MCF 10A (cell line): ENCODE results near the gene CPNE6. TPM values are rescaled to one million over a fixed set of nuclear protein-coding genes. Genes with fewer than 3 reads are reported as not detected.
"Not testable (repeated sequence)": the region's sequence is repeated elsewhere in the genome, so short reads cannot be mapped to it uniquely, and the experiment has no call there.

Experiments
- BruUV-seq: library from RNA; stranded (reverse); fragments of 400-500 nt; replicated peaks from 2 replicates; lab custom pipeline; 2021; lab: Mats Ljungman, UMichigan
- CTCF ChIA-PET: fragments of 300-600 bp; sonication (Branson Sonifier 250); formaldehyde crosslinking; extraction: SDS; loops from one replicate; lab custom pipeline; 2021; ENCODE audit warnings: antibody characterized with exemption, inconsistent platforms; lab: Yijun Ruan, JAX
- POLR2A ChIA-PET: fragments of 300-600, 350-650 bp; sonication (Branson Sonifier 250); formaldehyde crosslinking; extraction: SDS; loops from one replicate; lab custom pipeline; 2020; ENCODE audit warnings: antibody characterized with exemption, inconsistent platforms; lab: Yijun Ruan, JAX
- DNase-seq: peaks from one replicate; pipeline ENCODE4 v3.0.0-alpha.2; 2018; ENCODE audit not compliant: unreplicated experiment
- H3K27ac Mint-ChIP-seq: one replicate; pipeline ENCODE4 v1.8.0; 2022; ENCODE audit warnings: mild to moderate bottlenecking, low read depth, mixed read lengths; ENCODE audit not compliant: unreplicated experiment
- H3K27me3 Mint-ChIP-seq: one replicate; pipeline ENCODE4 v1.8.0; 2022; ENCODE audit warnings: mixed read lengths; ENCODE audit not compliant: insufficient read depth, unreplicated experiment
- H3K36me3 Mint-ChIP-seq: one replicate; pipeline ENCODE4 v1.8.0; 2022; ENCODE audit warnings: mild to moderate bottlenecking, moderate library complexity, mixed read lengths; ENCODE audit not compliant: insufficient read depth, unreplicated experiment
- H3K4me1 Mint-ChIP-seq: one replicate; pipeline ENCODE4 v1.8.0; 2022; ENCODE audit warnings: mixed read lengths; ENCODE audit not compliant: insufficient read depth, unreplicated experiment
- H3K4me3 Mint-ChIP-seq: one replicate; pipeline ENCODE4 v1.8.0; 2022; ENCODE audit warnings: mild to moderate bottlenecking, moderate library complexity, mixed read lengths; ENCODE audit not compliant: unreplicated experiment
- H3K9me3 Mint-ChIP-seq: one replicate; pipeline ENCODE4 v1.8.0; 2022; ENCODE audit warnings: mixed read lengths; ENCODE audit not compliant: unreplicated experiment
- intact Hi-C: fragments of 100-400 bp; cut with micrococcal nuclease; formaldehyde crosslinking; loops from 2 replicates; pipeline ENCODE4 v1.14.1; 2022
- total RNA-seq: library from RNA; stranded (reverse); gene quantifications from 2 replicates; pipeline ENCODE4 v1.2.3, GENCODE V29; 2022
- TF ChIP-seq, protein P1 (sequence below): fragments of 200-600 bp; IDR thresholded peaks from one replicate; pipeline ENCODE4 v1.8.0; 2022; ENCODE audit warnings: antibody characterized with exemption, mild to moderate bottlenecking; ENCODE audit not compliant: unreplicated experiment

CPNE6 gene
- total RNA-seq, 1 experiment from 2014 or later, result not detected

DNA sequence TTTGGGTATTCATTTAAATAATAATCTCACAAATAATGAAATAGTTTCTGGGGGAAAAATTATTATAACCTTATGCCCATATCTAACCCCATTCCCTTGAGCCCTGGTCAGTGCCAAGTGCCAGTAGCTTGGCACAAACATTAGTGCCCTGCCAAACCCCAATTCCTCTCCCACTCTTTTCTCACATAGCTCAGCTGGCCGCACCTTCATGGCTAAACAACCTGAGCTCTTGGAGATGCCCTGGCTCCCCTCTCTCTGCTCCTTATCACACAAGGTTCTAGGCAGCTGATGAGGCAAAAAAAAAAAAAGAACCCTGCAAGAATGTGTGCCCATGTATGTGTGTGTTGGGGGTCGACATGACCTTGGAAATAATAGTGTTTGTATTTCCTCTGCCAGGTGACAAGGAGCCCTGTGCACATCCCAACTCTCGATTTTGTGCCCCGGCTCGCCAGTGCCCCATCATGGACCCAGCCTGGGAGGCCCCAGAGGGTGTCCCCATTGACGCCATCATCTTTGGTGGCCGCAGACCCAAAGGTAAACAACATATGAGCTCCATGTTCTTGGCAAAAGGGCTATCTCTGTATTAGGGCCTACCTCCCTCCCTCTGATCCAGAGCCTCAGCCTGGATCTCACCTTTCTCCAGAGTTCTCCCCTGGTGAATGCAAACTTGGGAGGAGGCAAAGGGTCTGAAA, 31.1 kb downstream of the CPNE6 start:
- TF ChIP-seq, protein P1, sequence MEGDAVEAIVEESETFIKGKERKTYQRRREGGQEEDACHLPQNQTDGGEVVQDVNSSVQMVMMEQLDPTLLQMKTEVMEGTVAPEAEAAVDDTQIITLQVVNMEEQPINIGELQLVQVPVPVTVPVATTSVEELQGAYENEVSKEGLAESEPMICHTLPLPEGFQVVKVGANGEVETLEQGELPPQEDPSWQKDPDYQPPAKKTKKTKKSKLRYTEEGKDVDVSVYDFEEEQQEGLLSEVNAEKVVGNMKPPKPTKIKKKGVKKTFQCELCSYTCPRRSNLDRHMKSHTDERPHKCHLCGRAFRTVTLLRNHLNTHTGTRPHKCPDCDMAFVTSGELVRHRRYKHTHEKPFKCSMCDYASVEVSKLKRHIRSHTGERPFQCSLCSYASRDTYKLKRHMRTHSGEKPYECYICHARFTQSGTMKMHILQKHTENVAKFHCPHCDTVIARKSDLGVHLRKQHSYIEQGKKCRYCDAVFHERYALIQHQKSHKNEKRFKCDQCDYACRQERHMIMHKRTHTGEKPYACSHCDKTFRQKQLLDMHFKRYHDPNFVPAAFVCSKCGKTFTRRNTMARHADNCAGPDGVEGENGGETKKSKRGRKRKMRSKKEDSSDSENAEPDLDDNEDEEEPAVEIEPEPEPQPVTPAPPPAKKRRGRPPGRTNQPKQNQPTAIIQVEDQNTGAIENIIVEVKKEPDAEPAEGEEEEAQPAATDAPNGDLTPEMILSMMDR, result no peak
- no peaks in the 10 kb centered on the region for H3K27me3 Mint-ChIP-seq
- no peak overlapping the region for H3K4me3 Mint-ChIP-seq
- POLR2A ChIA-PET, result interaction anchor here (0.5 to 1.1 kb wide), 4 partner anchors 9 to 78 kb away, joined by 3 to 4 read pairs (median 3); partner anchors contain the start of genes DCAF11 and NRL
- no peak overlapping the region for H3K27ac Mint-ChIP-seq
- CTCF ChIA-PET, result interaction anchor here (0.5 to 10.7 kb wide), 9 partner anchors 10 to 1070 kb away, joined by 3 to 272 read pairs (median 4); partner anchors contain the start of genes DCAF11, EMC9, IRF9 and NRL
- no peak for DNase-seq
- no peaks in the 10 kb centered on the region for H3K9me3 Mint-ChIP-seq
- H3K36me3 Mint-ChIP-seq, result peaks cover 36% of the 10 kb centered on the region
- BruUV-seq, result no TSS peak
- peaks cover 3% of the 10 kb centered on the region for H3K4me1 Mint-ChIP-seq
- intact Hi-C loops, result no loop called here

DNA sequence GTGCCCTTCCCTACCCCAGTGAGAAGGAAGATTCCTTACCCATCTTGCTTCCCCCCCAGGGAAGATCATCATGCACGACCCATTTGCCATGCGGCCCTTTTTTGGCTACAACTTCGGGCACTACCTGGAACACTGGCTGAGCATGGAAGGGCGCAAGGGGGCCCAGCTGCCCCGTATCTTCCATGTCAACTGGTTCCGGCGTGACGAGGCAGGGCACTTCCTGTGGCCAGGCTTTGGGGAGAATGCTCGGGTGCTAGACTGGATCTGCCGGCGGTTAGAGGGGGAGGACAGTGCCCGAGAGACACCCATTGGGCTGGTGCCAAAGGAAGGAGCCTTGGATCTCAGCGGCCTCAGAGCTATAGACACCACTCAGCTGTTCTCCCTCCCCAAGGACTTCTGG, 32.1 kb downstream of the CPNE6 start:
- TSS peak; percentile 40 for BruUV-seq
- ChIA-PET CTCF (interaction anchor here (0.6 to 10.7 kb wide), 6 partner anchors 11 to 1240 kb away, joined by 3 to 272 read pairs (median 4); partner anchors contain the start of genes DCAF11, IRF9, NRL and PCK2), POLR2A (interaction anchor here (2.6 kb wide), 1 partner anchor 11 kb away, joined by 13 read pairs; the partner anchor contains the start of genes DCAF11 and NRL)
- Mint-ChIP-seq H3K4me1 (peaks cover 6% of the 10 kb centered on the region), H3K27ac (no peak overlapping the region), H3K9me3 (no peaks in the 10 kb centered on the region), H3K4me3 (no peak overlapping the region), H3K27me3 (no peaks in the 10 kb centered on the region), H3K36me3 (peaks cover 36% of the 10 kb centered on the region)
- intact Hi-C loops, result no loop called here
- TF ChIP-seq, protein P1, result no peak
- no peak for DNase-seq

DNA sequence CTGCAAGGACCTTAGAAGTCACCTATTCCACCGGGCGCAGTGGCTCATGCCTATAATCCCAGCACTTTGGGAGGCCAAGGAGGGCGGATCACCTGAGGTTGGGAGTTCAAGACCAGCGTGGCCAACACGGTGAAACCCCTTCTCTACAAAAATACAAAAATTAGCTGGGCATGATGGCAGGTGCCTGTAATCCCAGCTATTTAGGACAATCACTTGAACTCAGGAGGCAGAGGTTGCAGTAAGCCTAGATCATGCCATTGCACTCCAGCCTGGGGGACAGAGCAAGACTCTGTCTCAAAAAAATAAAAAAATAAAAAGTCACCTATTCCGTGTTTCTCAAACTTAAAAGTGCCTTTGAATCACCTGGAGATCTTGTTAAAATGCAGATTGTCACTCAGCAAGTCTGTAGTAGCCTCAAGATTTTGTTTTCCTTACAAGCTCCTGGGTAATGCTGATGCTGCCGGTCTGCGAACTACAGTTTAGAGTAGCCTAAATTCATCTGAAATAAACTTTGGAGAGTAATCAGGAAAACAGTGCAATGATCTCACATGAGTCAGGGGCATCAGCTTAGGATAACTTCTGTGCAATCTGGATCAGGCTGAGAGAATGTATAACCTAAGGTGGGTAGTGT, 34.4 kb downstream of the CPNE6 start:
- intact Hi-C loops, result loop anchor here (5.0 kb wide), 1 partner anchor 192 kb away; the partner anchor contains the start of genes DHRS1 and NOP9
- H3K9me3 Mint-ChIP-seq, BruUV-seq, H3K27me3 Mint-ChIP-seq, H3K4me3 Mint-ChIP-seq, DNase-seq, H3K27ac Mint-ChIP-seq: not testable (repeated sequence)
- POLR2A ChIA-PET, result interaction anchor here (1.1 to 6.8 kb wide), 3 partner anchors 9 to 125 kb away, joined by 3 to 90 read pairs (median 13); partner anchors contain the start of genes DCAF11, NRL and PCK2
- CTCF ChIA-PET, result interaction anchor here (0.7 to 10.7 kb wide), 7 partner anchors 12 to 919 kb away, joined by 3 to 272 read pairs (median 5); partner anchors contain the start of genes IRF9 and PCK2
- Mint-ChIP-seq H3K4me1 (peaks cover 11% of the 10 kb centered on the region), H3K36me3 (peaks cover 21% of the 10 kb centered on the region)

DNA sequence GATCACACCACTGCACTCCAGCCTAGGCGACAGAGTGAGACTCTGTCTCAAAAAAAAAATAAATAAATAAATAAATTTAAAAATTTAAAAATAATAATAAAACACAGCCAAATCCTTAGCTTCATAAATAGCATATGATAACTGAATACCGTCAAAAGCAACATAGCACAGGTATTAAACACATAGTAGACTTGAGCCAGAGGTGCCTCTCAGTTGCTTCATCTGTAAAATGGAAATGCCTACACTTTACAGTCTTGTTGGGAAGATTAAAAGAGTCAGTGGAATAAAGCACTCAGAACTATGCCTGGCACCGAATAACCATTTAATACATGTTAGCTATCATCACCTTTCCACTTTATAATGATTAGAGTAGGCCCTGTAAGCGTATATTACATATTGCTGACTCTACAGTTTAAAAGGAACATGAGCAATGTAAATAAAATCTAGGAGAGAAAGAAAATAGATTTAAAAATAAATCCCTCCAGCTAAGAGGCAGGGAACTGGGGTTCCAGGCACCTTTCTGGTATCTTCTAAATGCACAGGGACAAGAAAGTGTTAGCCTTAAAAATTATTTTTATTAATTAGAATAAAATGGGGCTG, 35.4 kb downstream of the CPNE6 start:
- POLR2A ChIA-PET, result interaction anchor here (0.6 to 6.8 kb wide), 7 partner anchors 14 to 124 kb away, joined by 3 to 90 read pairs (median 7); partner anchors contain the start of genes EMC9, PCK2 and PSME1
- no peaks in the 10 kb centered on the region for H3K9me3 Mint-ChIP-seq
- TF ChIP-seq, protein P1, result no peak

More for the DNA sequence above, 35.4 kb downstream of the CPNE6 start:
- DNase-seq, result no peak
- intact Hi-C loops, result loop anchor here (5.0 kb wide), 1 partner anchor 191 kb away; the partner anchor contains the start of genes DHRS1 and NOP9
- Mint-ChIP-seq H3K4me3 (no peak overlapping the region), H3K36me3 (peaks cover 10% of the 10 kb centered on the region), H3K4me1 (peaks cover 11% of the 10 kb centered on the region), H3K27me3 (no peaks in the 10 kb centered on the region), H3K27ac (no peak overlapping the region)
- CTCF ChIA-PET, result interaction anchor here (0.6 to 10.7 kb wide), 12 partner anchors 11 to 1447 kb away, joined by 3 to 272 read pairs (median 5); partner anchors contain the start of genes IRF9, PCK2, PSME2 and RNF31
- BruUV-seq, result no TSS peak
